Measurements from ENCODE around the gene ATP5MC3.

DNA sequence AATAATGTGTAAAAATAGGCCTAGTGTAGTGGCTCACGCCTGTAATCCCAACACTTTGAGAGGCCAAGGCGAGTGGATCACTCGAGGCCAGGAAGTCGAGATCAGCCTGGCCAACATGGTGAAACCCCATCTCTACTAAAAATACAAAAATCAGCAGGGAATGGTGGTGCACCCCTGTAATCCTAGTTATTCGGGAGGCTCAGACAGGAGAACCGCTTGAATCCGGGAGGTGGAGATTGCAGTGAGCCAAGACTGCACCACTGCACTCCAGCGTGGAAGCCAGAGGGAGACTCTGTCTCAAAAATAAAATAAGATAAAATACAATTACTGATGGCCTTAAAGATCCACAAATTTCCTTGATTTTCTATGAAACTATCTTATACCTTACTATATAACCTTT, 17.3 kb downstream of the ATP5MC3 start:
- TF ChIP-seq, protein P1, sequence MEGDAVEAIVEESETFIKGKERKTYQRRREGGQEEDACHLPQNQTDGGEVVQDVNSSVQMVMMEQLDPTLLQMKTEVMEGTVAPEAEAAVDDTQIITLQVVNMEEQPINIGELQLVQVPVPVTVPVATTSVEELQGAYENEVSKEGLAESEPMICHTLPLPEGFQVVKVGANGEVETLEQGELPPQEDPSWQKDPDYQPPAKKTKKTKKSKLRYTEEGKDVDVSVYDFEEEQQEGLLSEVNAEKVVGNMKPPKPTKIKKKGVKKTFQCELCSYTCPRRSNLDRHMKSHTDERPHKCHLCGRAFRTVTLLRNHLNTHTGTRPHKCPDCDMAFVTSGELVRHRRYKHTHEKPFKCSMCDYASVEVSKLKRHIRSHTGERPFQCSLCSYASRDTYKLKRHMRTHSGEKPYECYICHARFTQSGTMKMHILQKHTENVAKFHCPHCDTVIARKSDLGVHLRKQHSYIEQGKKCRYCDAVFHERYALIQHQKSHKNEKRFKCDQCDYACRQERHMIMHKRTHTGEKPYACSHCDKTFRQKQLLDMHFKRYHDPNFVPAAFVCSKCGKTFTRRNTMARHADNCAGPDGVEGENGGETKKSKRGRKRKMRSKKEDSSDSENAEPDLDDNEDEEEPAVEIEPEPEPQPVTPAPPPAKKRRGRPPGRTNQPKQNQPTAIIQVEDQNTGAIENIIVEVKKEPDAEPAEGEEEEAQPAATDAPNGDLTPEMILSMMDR (IDR thresholded peaks at IDR 0.05; ENCODE audit: poor library complexity): no peak
- no peak for TF ChIP-seq EZH2 (IDR thresholded peaks at IDR 0.05; ENCODE audit: borderline replicate concordance)
